Gastrocnemius medialis (tissue), 4 donors: Measurements from ENCODE around the gene ATXN1.
"Not testable (repeated sequence)": the region's sequence is repeated elsewhere in the genome, so short reads cannot be mapped to it uniquely, and the experiment has no call there.

Experiments used
- CTCF ChIP-seq, 5 experiments: fragments of 450-650 bp in 3 of 5; fragments of 200-600 bp in 2 of 5; sonication (generic) in 2 of 5; IDR thresholded peaks in 4 of 5; conservative IDR thresholded peaks in 1 of 5; 1 replicate in 4 of 5; 2 replicates in 1 of 5; pipeline ENCODE4 v1.5.1; 2016 to 2019; ENCODE audit warnings: antibody characterized with exemption in 5 of 5, mild to moderate bottlenecking in 3 of 5, moderate library complexity in 3 of 5
- POLR2A ChIP-seq, 2 donors: fragments of 450-650 bp; IDR thresholded peaks; one replicate each; pipeline ENCODE4 v1.6.1; 2017; ENCODE audit warnings: antibody characterized with exemption in 2 of 2, mild to moderate bottlenecking in 2 of 2, moderate library complexity in 2 of 2

- TF ChIP-seq CTCF (IDR thresholded peaks at IDR 0.05 in 4 of 5, conservative IDR thresholded peaks at IDR 0.05 in 1 of 5); POLR2A (IDR thresholded peaks at IDR 0.05): not testable (repeated sequence)
These were observed 54.8 kb downstream of the ATXN1 start for GRCh38 chr6:16706491-16706890.
